ENCODE measurements around the gene ARVCF. TPM values are rescaled to one million over a fixed set of nuclear protein-coding genes. Genes with fewer than 3 reads are reported as not detected.

The ARVCF gene
- total and polyA plus RNA-seq, 9 of the 15 experiments (the other 6 are each of a cell fraction or from before 2014, with no cell fraction given) = 0.03 to 97.4 (median 15.6) TPM

GRCh38 chr22:19943082-19944026 lies 73.3 kb downstream of the ARVCF start (continued):
- TF ChIP-seq ATF6 (CRISPR knock-in tag; IDR thresholded peaks at IDR 0.05) = no peak
- TF ChIP-seq ZNF134 (CRISPR knock-in tag; conservative IDR thresholded peaks at IDR 0.05) = peak; percentile 63
- TF ChIP-seq UBTF (IDR thresholded peaks at IDR 0.05; ENCODE audit: borderline replicate concordance in 1 of 2, low read depth in 2 of 2, low read length in 2 of 2) = no peak
- TF ChIP-seq ZBTB7A (IDR thresholded peaks at IDR 0.05; ENCODE audit: borderline replicate concordance, control insufficient read depth, low read depth, low read length) = no peak
- TF ChIP-seq FIP1L1 (IDR thresholded peaks at IDR 0.05; ENCODE audit: low read depth, low read length, poor library complexity, severe bottlenecking) = no peak
- no peak for TF ChIP-seq ZNF316 (IDR thresholded peaks at IDR 0.05)
- peak; percentile 87 for TF ChIP-seq ELF4 (CRISPR knock-in tag; IDR thresholded peaks at IDR 0.05)
- no peak for TF ChIP-seq TCF7 (IDR thresholded peaks at IDR 0.05; ENCODE audit: borderline replicate concordance)
- TF ChIP-seq POLR2AphosphoS5 (IDR thresholded peaks at IDR 0.05; ENCODE audit: control insufficient read depth, insufficient read depth, low read depth, low read length) = no peak
- no peak for TF ChIP-seq BCOR (IDR thresholded peaks at IDR 0.05)
- TF ChIP-seq ZNF512 (tag; IDR thresholded peaks at IDR 0.05) = no peak
- peak; percentile 73 for TF ChIP-seq JUN (IDR thresholded peaks at IDR 0.05; ENCODE audit: borderline replicate concordance, low read depth, low read length)
- no peak for TF ChIP-seq JUN (CRISPR knock-in tag; IDR thresholded peaks at IDR 0.05; ENCODE audit: borderline replicate concordance)
- TF ChIP-seq MBD1 (CRISPR knock-in tag; IDR thresholded peaks at IDR 0.05) = no peak
- no peak for TF ChIP-seq DACH1 (IDR thresholded peaks at IDR 0.05; ENCODE audit: partially characterized antibody)
- no peak for TF ChIP-seq GTF2B (IDR thresholded peaks at IDR 0.05; ENCODE audit: extremely low read depth, insufficient read length)
- TF ChIP-seq PHF21A (IDR thresholded peaks at IDR 0.05; ENCODE audit: borderline replicate concordance, low read depth) = no peak
- TF ChIP-seq CBX2 (IDR thresholded peaks at IDR 0.05; ENCODE audit: insufficient read depth, low read length, poor library complexity, severe bottlenecking) = no peak

All from K562 (cell line).